ENCODE data around the gene FAF1. TPM values are rescaled to one million over a fixed set of nuclear protein-coding genes. Genes with fewer than 3 reads are reported as not detected.

FAF1 gene
- total and polyA plus RNA-seq, 2 of the 8 experiments (the other 6 are each of a cell fraction or from before 2014, with no cell fraction given), result 10.8 to 65.9 TPM

GRCh38 chr1:50591598-50591997, 368.5 kb downstream of the FAF1 start (continued):
- TF ChIP-seq, protein P1, sequence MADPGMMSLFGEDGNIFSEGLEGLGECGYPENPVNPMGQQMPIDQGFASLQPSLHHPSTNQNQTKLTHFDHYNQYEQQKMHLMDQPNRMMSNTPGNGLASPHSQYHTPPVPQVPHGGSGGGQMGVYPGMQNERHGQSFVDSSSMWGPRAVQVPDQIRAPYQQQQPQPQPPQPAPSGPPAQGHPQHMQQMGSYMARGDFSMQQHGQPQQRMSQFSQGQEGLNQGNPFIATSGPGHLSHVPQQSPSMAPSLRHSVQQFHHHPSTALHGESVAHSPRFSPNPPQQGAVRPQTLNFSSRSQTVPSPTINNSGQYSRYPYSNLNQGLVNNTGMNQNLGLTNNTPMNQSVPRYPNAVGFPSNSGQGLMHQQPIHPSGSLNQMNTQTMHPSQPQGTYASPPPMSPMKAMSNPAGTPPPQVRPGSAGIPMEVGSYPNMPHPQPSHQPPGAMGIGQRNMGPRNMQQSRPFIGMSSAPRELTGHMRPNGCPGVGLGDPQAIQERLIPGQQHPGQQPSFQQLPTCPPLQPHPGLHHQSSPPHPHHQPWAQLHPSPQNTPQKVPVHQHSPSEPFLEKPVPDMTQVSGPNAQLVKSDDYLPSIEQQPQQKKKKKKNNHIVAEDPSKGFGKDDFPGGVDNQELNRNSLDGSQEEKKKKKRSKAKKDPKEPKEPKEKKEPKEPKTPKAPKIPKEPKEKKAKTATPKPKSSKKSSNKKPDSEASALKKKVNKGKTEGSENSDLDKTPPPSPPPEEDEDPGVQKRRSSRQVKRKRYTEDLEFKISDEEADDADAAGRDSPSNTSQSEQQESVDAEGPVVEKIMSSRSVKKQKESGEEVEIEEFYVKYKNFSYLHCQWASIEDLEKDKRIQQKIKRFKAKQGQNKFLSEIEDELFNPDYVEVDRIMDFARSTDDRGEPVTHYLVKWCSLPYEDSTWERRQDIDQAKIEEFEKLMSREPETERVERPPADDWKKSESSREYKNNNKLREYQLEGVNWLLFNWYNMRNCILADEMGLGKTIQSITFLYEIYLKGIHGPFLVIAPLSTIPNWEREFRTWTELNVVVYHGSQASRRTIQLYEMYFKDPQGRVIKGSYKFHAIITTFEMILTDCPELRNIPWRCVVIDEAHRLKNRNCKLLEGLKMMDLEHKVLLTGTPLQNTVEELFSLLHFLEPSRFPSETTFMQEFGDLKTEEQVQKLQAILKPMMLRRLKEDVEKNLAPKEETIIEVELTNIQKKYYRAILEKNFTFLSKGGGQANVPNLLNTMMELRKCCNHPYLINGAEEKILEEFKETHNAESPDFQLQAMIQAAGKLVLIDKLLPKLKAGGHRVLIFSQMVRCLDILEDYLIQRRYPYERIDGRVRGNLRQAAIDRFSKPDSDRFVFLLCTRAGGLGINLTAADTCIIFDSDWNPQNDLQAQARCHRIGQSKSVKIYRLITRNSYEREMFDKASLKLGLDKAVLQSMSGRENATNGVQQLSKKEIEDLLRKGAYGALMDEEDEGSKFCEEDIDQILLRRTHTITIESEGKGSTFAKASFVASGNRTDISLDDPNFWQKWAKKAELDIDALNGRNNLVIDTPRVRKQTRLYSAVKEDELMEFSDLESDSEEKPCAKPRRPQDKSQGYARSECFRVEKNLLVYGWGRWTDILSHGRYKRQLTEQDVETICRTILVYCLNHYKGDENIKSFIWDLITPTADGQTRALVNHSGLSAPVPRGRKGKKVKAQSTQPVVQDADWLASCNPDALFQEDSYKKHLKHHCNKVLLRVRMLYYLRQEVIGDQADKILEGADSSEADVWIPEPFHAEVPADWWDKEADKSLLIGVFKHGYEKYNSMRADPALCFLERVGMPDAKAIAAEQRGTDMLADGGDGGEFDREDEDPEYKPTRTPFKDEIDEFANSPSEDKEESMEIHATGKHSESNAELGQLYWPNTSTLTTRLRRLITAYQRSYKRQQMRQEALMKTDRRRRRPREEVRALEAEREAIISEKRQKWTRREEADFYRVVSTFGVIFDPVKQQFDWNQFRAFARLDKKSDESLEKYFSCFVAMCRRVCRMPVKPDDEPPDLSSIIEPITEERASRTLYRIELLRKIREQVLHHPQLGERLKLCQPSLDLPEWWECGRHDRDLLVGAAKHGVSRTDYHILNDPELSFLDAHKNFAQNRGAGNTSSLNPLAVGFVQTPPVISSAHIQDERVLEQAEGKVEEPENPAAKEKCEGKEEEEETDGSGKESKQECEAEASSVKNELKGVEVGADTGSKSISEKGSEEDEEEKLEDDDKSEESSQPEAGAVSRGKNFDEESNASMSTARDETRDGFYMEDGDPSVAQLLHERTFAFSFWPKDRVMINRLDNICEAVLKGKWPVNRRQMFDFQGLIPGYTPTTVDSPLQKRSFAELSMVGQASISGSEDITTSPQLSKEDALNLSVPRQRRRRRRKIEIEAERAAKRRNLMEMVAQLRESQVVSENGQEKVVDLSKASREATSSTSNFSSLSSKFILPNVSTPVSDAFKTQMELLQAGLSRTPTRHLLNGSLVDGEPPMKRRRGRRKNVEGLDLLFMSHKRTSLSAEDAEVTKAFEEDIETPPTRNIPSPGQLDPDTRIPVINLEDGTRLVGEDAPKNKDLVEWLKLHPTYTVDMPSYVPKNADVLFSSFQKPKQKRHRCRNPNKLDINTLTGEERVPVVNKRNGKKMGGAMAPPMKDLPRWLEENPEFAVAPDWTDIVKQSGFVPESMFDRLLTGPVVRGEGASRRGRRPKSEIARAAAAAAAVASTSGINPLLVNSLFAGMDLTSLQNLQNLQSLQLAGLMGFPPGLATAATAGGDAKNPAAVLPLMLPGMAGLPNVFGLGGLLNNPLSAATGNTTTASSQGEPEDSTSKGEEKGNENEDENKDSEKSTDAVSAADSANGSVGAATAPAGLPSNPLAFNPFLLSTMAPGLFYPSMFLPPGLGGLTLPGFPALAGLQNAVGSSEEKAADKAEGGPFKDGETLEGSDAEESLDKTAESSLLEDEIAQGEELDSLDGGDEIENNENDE (IDR thresholded peaks at IDR 0.05; ENCODE audit: insufficient replicate concordance, low read length), result no peak
- TF ChIP-seq GTF2F1 (IDR thresholded peaks at IDR 0.05; ENCODE audit: borderline replicate concordance, low read depth, low read length) (no peak), HDAC2 (IDR thresholded peaks at IDR 0.05; ENCODE audit: borderline replicate concordance in 1 of 2, low read depth in 2 of 2, low read length in 2 of 2) (no peak), POLR2A (IDR thresholded peaks at IDR 0.05; ENCODE audit: control extremely low read depth in 1 of 2, low read depth in 2 of 2, low read length in 2 of 2) (no peak), RBBP5 (IDR thresholded peaks at IDR 0.05; ENCODE audit: borderline replicate concordance, low read depth, low read length) (no peak), USF2 (IDR thresholded peaks at IDR 0.05; ENCODE audit: low read length) (no peak), NANOG (IDR thresholded peaks at IDR 0.05; ENCODE audit: insufficient read depth, low read depth, low read length, poor library complexity, severe bottlenecking) (no peak), CHD1 (IDR thresholded peaks at IDR 0.05; ENCODE audit: low read depth, low read length) (no peak), RXRA (IDR thresholded peaks at IDR 0.05; ENCODE audit: insufficient read depth, low read depth, low read length) (no peak)
- TF ChIP-seq, protein P2, sequence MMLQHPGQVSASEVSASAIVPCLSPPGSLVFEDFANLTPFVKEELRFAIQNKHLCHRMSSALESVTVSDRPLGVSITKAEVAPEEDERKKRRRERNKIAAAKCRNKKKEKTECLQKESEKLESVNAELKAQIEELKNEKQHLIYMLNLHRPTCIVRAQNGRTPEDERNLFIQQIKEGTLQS (IDR thresholded peaks at IDR 0.05; ENCODE audit: insufficient read depth, low read depth, low read length), result no peak

All from H1 (cell line).